ENCODE results near the gene AMBN.

The AMBN gene, protein sequence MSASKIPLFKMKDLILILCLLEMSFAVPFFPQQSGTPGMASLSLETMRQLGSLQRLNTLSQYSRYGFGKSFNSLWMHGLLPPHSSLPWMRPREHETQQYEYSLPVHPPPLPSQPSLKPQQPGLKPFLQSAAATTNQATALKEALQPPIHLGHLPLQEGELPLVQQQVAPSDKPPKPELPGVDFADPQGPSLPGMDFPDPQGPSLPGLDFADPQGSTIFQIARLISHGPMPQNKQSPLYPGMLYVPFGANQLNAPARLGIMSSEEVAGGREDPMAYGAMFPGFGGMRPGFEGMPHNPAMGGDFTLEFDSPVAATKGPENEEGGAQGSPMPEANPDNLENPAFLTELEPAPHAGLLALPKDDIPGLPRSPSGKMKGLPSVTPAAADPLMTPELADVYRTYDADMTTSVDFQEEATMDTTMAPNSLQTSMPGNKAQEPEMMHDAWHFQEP

DNA sequence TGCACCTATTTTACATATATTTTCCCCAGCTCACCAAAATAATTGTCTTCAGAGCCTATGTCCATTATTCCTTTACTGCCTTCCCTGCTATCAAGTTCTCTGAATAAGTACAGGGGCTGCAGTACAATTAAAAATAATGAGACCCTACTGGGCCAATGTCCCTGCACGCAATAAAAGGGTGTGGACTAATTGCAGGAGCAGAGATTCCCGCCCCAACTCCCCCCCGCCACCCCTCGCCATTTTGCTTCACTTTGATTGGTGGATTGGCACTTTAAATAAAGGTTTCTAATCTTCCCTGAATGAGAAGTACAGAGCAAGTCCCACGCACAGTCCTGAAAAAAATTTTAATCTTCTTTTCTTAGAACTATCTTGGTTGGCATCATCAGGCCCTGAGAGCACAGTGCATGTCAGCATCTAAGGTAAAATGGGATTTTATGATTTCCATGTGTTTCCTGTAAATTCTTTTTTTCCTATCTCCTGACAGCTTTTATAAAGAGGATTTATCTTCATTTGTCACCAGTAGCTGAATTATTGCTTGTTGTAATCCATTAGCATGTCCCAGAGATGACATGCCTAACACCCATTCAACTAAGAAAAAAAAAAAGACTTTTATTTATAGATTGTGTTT lies at the start of gene AMBN:
TSS of gene AMBN (plus strand) at position 302 of the 628 bp plus-strand sequence. CDS start at position 405, 103 bp downstream.
- DNase-seq (ENCODE audit: low read depth in 2 of 2, low spot score in 1 of 2), result no peak

DNA sequence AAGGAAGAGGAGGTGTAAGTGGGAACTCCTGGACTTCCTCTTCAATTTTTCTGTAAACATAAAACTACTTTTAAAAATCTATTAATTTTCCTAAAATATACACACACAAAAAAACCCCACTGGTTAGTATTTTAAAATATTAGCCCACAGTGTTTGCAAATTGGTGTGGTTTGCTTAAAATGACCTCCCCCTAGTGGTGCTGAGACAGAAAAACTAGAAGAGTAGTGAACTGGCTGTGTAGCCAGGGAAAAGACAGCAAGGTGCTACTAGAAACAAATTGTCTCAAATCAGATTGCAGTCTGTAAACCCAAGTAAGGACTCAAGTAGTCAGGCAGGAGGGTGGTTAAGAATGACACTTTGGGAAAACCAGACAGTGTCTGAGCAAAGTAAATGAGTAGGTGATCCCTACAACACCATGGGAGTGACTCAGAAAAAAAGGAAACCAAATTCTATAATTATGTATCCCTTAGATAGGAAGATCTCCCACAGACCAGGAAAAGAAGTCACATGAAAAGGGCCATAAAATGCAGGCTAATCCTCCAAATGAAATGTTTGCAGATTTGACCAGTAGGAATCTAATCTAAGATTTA lies 47.7 kb upstream of the AMBN start:
- DNase-seq (ENCODE audit: low read depth in 2 of 2, low spot score in 1 of 2), result no peak

DNA sequence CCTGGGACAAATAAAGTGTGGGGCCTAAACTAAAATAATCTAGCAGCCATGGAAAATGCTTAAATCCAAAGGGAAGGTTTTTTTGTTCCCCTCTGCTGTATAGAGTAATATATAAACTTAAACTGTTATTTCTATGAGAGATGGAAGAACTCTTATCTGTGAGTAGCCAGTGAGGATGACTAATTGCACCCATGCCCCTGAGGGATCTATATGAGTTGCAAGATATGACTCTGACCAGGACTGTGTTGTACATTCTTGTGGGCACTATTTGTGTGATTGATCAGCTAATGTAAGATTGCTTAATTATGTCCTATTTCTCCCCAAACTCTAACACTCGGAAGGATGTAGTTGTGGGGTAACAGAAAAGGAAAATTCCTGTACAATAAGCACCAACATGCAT lies 35.2 kb upstream of the AMBN start:
- DNase-seq (ENCODE audit: low read depth in 2 of 2, low spot score in 1 of 2), result no peak

DNA sequence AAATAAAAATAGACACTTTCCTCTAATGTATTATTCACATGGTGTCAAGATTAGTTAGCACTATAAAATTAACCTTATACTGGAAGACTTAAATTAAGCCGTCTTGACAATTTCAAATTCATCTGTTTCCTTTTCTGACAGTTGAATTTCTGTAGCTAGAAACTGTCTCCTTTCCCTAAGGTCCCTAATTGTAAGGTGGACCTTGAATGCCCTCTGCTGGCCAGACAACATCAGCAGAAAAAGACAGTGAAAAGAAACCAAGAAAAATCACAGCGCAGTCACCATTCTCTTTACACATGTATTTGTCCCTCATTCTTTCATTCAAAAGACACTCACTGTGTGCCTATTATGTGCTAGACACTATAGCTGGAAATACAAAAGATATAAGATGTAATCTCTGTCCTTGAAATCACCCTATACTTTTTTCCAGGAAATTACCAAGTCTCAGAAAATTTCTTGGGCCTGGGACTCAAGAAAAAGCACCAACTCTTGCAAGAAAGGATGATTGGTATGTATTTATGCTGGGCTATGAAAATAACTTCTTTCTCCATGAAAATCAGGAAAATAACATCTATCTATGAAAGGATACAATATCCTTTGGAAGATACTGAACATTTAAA lies 32.7 kb upstream of the AMBN start:
- peak in 1 of 2 donors; percentile 5 for DNase-seq (ENCODE audit: low read depth in 2 of 2, low spot score in 1 of 2)

DNA sequence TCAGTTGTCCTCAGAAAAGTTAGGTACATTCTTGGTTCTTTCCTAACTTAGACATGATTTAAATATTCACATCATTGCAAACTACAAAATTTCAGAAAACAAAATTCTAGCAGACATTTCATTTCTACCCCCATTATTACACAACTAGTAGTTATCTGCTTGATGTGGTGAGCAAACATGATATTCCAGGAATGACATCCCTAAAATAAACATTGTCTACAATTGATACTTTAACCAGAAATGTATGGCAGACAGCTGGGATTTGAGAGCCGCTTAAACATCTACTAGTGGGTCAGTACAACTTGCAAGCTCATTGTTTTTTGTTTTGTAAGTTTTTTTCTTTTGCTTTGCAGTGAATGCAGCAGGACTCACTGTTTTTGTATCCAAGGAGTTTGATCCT lies 32.1 kb upstream of the AMBN start:
- DNase-seq (ENCODE audit: low read depth in 2 of 2, low spot score in 1 of 2), result no peak

DNA sequence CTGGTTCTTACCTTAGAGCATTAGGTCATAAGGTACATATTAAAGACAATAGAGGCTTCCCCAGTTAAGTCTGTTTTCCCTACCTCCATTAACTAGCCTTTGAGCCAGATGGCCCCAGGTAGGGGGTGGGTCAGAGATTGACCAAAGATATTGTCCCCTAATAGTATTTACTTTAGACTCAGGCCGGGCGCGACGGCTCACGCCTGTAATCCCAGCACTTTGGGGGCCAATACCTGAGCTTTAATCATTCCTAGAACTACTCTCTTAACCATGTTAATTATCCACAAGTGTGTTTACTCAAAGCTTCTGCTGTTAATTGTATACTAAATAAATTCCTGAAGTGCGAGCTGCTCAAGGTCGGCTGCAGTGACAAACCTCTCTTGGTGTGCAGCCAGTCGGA lies 28.0 kb upstream of the AMBN start:
- no peak for DNase-seq (ENCODE audit: low read depth in 2 of 2, low spot score in 1 of 2)

DNA sequence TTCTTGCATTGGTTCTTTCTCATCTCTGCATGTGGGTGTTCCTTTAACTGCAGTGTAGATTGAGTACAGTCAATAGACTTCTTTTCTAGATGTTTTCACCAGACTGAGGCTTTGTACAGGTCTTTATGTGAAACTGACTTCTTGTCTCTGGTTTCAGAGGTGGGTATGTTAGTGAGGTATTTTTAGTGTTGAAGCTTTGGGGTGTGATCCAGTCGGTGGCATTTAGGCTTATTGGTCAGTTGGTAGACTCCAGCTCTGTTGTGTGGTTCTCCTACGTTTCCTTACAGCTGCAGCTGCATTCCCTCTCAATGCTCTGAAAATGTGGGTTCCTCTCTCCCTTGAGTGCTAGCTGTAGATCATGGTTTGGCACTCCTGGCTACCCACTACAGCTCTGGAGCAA lies 21.3 kb upstream of the AMBN start:
- DNase-seq (ENCODE audit: low read depth in 2 of 2, low spot score in 1 of 2), result no peak

DNA sequence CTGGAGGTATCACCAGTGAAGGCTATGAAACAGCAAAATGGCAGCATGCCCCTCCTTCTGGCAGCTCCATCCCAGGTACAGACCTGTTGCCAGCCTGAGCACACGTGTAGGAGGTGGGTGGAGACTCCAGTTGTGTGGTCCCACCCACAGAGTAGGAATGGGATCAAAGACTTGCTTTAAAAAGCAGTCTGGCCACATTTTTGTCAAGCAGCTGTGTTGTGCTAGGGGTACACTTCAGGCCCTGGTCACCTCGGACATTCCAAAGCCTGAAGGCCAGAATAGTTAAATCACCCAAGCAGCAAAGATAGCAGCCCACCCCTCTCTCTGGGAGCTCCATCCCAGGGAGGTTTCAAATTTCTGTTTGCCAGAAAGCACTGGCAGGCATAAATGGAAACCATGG lies 20.3 kb upstream of the AMBN start:
- DNase-seq (ENCODE audit: low read depth in 2 of 2, low spot score in 1 of 2), result no peak

DNA sequence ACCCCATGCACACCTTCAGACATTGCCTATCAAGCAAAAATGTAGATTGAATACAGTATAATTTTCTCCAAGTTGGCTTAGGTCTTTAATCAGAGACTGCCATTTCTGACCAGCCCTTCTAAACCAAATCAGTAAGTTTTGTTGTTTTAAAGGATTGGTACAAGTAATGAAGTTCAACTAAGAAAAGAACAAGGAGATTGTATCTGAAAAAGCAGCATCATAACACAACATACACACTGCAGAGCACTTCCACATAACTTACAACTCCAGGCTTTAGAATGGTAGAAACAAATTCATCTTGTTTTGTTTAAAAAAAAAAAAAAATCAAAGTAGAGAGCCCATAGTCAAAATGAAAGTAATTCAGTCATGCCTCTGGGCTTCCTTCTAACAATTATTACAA lies 16.1 kb upstream of the AMBN start:
- no peak for DNase-seq (ENCODE audit: low read depth in 2 of 2, low spot score in 1 of 2)

DNA sequence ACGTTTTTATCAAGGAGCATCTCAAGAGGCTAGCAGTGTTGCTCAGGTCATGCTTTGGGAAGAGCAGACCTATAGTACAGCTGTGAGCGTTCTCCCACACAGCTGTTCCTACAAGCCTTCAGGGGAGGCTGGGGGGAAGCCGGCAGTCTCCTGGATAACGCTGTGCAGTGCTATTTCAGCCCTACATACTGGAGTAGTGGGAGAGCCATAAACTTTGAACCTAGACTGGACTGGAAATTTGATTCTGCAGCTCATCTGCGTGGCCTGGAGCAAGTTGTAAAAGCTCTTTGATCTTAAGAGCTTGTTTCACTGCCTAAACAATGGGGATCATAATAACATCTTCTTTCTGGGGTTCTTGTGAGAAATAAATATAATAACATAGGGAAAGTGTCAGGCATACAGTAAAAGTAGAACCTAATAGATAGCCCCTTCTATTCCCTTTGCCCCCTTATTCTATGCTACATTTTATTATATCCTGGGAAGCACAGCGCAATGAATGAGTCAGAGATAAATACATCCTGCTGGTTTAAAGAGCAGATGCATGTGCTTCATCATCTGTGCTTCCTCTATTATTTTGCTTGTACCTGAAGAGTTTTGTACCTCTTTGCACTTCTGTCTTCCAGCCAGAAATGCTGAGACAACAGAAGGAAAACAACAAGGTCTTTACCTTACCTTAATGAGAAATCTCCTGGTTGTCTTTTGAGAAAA lies 14.7 kb upstream of the AMBN start:
- DNase-seq (ENCODE audit: low read depth in 2 of 2, low spot score in 1 of 2), result no peak

DNA sequence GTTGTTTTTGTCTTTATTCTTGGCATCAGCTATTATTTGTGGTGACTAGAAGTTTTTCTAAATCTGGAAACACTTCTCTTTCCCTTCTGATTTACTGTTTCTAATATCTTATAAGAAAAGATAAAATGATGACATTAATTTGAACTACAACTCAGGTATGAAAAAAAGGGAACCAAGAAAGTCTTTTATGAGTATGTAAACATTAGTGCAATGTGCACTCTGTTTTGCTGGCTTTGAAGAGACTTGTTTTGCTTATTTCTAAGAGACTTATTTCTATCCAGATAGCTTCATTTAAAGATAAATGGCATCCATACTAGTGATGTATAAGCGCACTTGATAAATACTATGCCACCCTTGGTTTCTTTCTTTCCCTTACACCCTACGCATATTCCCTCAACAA lies 10.1 kb upstream of the AMBN start:
- no peak for DNase-seq (ENCODE audit: low read depth in 2 of 2, low spot score in 1 of 2)

DNA sequence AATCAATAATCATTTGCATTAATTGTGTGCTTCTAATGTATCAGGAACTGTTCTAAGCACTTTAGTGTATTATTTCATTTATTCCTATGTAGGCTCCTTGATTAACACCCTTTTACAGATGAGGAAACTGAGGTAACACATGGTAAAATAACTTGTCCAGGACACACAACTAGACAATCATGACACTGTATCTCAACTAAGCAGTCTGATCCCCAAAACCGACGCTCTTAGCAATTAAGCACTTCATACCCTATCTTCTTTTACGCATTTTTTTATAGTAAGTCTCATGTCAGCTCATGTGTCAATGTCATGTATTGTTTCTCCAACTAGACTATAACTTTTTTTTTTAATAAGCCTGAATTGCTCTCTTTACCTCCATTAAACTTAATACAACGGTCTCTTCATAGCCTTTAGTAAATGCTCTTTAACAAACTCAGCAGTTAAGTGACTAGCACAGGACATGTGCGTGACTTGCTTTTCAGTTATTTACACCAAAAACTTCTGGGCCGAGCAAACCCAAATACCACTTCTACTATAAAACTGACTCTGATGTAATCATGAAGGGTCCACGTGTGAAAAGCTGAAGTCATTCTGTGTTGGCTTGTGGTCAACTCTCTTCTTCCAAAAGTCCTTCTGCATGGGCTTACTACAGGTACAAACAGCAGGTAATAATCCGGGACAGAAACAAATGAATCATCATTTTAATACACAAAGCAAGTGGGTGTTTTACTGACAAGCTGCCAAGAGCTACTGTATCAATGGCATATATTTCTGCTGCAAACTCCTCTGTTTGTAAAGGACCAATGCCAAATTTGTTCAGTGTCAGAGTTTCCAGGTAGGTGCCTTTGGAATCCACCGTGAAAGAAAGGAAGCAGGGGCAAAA lies 7.9 kb upstream of the AMBN start:
- DNase-seq (ENCODE audit: low read depth in 2 of 2, low spot score in 1 of 2), result no peak

DNA sequence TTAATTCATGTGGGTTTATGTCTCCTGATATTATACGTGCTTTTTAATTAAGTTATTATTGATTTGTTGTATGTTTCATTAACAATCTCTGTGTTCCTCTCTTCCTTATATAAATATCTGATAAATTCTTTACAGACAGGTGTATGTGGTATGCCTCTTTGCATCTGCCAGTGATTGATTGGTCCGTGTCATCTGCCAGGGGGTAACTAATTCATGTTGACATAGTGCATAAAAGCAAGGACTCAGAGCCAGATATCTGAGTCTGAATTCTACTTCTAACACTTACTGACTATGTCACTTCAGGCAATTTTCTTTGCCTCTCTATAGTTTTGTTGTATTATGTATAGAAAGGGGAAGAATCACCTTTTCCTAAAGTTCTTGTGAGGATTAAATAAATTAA lies 5.2 kb upstream of the AMBN start:
- DNase-seq (ENCODE audit: low read depth in 2 of 2, low spot score in 1 of 2), result no peak

DNA sequence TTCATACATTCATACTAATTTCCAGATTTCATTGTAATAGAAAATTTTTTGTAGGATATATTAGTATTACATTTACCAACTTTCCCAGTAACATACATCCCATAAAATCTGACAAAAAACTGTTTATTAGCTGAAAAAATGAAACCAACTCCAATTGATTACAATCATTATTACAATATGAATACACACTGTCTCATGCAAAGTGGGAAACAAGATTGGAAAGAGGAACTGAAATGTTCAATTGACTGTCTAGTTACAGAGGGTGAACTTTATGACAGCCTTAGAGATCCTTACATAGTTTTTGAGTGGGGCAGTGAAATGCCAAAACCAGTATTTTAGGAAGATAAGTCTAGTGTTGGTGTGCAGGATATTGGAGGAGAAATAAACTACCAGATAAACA lies 2.3 kb upstream of the AMBN start:
- no peak for DNase-seq (ENCODE audit: low read depth in 2 of 2, low spot score in 1 of 2)

DNA sequence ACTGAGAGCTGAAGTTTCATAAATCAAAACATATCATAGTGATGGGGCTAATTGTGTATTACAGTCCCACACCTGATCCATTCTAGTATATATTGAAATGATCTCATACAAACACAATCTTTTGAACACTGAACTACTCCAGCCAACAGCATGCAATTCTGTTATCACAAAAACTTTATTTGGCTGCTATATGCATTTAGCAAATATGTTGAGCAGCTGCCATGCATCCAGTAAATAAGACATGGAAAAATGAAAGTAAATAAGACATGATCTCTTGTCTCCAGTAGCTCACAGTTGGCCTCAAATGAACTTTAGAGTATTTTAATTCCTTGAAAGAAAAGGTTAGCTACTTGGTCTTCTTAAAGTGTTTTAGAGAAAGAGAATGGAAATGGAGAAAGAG lies 2.1 kb downstream of the AMBN start:
- DNase-seq (ENCODE audit: low read depth in 2 of 2, low spot score in 1 of 2), result no peak

DNA sequence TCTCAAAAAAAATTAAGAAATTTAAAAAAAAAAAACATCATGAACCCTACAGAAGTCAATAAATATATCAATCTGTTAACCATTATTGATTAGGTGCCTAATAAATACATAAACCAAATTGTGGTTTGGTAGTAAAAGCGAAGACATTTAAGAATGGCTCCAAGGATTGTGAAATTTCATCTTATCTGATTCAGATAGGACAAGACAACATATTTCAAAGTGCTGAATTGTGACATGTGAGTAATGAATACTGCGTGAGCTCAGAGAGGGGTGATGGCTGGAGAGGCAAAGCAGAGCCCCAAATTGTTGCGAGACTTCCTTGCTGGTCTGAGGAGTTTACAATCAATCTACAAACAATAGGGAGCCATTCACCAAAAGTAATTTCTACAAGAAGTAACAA lies 8.2 kb downstream of the AMBN start:
- DNase-seq (ENCODE audit: low read depth in 2 of 2, low spot score in 1 of 2), result no peak

DNA sequence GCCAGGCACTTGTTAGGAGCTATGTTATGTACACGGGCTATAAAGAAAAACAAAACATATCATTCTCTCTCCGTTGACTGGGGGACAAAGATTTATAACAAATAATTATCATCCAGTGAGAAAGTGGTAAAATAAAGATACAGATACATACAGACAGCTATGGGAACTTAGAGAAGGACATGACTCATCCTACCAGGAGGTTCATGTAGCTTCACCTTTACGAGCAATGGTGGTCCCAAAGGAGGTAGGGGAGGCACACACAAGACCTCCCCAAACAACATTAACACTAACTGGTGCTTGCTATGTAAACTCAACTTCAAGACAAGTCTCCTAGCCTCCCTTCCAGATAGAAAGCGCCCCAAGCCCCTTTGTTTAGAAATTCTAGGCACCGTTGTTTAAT lies 8.9 kb downstream of the AMBN start:
- no peak for DNase-seq (ENCODE audit: low read depth in 2 of 2, low spot score in 1 of 2)

DNA sequence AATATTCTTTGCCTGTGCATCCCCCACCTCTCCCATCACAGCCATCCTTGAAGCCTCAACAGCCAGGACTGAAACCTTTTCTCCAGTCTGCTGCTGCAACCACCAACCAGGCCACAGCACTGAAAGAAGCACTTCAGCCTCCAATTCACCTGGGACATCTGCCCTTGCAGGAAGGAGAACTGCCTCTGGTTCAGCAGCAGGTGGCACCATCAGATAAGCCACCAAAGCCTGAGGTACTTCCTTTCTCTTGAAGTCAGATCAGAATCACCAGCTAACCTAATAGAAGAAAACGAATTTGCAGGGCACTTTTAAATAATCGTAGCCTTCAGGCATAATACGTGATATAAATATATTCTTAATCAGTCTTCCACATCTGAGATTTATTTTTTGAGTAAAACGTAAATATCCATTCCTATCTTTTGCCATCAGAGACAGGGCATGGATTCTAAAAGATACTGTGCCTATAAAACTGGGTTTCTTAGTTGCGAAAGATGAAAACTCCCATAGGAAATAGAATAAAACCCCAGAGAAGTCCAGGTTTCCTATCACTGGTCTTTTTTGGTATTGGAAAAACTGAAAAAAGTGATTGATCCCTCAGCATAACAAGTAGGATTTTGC lies 9.5 kb downstream of the AMBN start:
- peak; percentile 4 to 39 for DNase-seq (ENCODE audit: low read depth in 2 of 2, low spot score in 1 of 2)

DNA sequence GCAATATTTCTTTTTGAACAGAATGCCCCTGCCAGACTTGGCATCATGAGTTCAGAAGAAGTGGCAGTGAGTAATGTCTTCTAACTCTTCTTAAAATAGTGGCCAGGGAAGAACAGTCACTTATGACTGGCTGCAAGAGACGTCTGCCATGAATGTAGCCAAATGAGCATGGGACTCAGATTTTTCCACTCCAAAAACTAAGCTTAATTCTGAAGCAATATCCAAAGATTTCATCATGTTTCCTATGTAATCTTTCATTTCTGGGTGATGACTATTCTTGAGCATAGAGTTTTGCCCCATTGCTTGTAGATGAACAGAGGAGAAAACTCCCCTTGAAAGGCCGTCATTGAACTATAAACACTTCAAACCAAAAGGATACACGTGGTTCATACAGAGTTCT lies 11.8 kb downstream of the AMBN start:
- no peak for DNase-seq (ENCODE audit: low read depth in 2 of 2, low spot score in 1 of 2)

DNA sequence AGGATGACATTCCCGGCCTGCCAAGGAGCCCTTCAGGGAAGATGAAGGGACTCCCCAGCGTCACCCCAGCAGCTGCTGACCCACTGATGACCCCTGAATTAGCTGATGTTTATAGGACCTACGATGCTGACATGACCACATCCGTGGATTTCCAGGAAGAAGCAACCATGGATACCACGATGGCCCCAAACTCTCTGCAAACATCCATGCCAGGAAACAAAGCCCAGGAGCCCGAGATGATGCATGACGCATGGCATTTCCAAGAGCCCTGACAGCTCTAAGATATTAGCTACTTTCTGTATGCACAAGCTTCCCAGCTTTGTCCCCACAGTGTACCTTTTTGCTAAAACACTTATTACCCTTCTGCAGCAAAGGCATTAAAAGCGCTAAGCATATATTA lies 14.4 kb downstream of the AMBN start:
- DNase-seq (ENCODE audit: low read depth in 2 of 2, low spot score in 1 of 2), result no peak
